Activated CD8-positive, alpha-beta memory T cell treated with anti-CD3 and anti-CD28 coated beads for 36 hours (primary cell): ENCODE results near the gene DMXL2. TPM values are rescaled to one million over a fixed set of nuclear protein-coding genes. Genes with fewer than 3 reads are reported as not detected.
"Not testable (repeated sequence)": the region's sequence is repeated elsewhere in the genome, so short reads cannot be mapped to it uniquely, and the experiment has no call there.

ENCODE experiments used
- CTCF ChIA-PET: fragments of 350-600 bp; sonication (Branson Sonifier 250); formaldehyde crosslinking; loops from one replicate; lab custom pipeline; 2021; ENCODE audit warnings: antibody characterized with exemption; lab: Charles Lee
- POLR2A ChIA-PET: fragments of 350-600 bp; sonication (Branson Sonifier 250); formaldehyde crosslinking; loops from one replicate; lab custom pipeline; 2021; ENCODE audit warnings: antibody characterized with exemption; lab: Charles Lee
- total RNA-seq, 2 experiments: library from RNA; stranded (reverse); gene quantifications; one replicate each; pipeline ENCODE4 v1.2.3, GENCODE V29; 2021

Gene DMXL2
- total RNA-seq, 2 experiments from 2014 or later = 5.2 to 6.3 TPM

DNA sequence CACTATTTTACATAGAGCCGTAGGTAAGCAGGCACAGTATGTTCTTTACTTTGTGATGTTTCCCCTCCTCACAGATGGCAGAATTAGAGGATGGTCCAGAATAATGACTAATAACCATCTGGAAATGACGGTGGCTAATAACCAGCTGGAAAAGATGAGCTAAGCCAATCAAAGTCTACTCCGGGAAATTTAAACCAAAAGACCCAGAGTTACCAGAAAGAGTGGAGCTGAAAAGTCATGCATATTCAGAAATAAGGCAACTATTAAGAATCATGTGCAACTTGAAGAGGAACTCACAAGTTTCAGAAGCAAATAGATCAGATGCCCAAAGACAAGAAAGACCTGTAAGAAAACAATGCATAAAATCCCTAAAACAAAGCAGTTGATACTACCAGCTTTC, 33.6 kb downstream of the DMXL2 start:
- ChIA-PET CTCF (no interaction called here), POLR2A (no interaction called here)

DNA sequence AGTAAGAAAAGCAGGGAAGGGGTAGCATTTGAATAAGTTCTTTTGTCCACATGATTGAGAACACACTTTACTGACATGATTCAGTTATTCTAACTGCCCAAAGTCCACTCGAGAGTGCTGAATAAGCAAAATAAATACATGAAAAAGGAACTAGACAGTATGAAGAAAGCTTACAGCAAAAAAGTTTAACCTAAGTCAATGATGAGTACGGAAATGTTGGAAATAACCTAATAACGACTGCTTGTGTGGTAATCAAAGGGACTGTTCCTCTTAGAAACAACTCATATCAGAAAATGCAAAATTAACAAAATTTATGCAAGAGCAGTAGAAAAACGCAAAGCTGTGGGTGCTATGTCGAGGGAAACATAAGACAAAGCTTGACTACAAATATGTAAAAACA, 36.6 kb downstream of the DMXL2 start:
- ChIA-PET CTCF (no interaction called here), POLR2A (no interaction called here)

GRCh38 chr15:51580982-51581381, 41.6 kb downstream of the DMXL2 start:
- ChIA-PET POLR2A (no interaction called here), CTCF (no interaction called here)

DNA sequence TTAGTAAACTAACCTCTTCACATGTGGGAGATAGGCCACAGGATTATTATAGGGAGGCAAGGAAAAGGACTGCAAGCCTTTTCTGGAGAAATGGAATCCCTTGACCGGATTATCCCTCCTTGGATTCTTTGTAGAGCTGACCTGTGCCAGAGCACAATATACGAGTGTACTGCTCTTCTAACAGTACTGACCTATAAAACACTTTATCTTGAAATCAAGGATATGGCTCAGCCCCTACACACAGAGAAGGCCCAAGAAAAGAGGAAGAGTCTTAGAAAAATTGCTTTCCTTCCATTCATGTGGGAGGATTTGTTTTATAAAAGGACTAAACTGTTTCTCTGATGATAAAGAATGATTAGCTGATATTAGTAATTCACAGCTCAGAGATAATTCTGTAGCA, 42.2 kb downstream of the DMXL2 start:
- ChIA-PET POLR2A (no interaction called here), CTCF (no interaction called here)

DNA sequence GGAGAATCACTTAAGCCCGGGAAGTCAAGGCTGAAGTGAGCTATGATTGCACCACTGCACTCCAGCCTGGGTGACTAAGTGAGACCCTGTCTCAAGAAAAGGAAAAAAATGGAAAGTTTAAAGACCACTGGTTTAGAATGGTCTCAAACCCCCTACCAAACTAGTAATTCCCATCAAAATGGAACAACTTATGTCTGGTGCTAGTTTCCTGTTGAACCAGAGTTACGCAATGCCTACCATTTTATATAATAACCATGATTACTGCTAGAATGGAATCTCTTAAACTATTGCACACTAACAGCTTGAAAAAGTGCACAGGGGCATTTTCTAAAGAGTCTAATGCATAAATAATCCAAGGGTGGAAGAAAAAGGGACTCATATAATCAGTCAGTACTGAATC, 43.6 kb downstream of the DMXL2 start:
- ChIA-PET POLR2A (no interaction called here), CTCF (no interaction called here)

- CTCF ChIA-PET = no interaction called here
- POLR2A ChIA-PET = no interaction called here
These were observed 44.8 kb downstream of the DMXL2 start for GRCh38 chr15:51577636-51578304.

DNA sequence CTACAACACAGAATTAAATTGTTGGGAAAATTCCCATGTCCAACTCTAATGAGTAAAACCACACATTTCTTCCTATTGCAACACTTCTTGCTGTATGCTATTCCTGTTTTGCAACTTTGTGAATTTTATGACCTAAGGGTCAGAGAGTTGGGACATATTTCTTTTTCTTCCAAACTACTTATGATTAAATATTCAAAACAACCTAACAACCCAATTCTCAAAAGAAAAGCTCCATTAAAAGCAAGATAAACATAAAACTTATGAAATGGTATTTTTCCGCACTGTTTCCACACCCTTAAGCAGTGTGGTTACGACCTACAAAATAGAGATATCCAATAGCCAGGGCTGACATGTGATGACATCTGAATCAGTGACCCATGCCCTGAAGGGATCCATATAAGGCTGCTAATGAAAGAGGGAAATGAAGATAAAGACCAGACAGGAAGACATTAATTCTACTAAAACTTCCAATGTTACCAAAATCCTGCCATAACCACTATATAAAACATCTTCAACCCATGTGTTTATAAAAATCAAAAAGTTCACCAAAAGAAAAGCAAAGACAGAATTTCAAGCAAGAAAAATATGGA, 45.6 kb downstream of the DMXL2 start:
- POLR2A ChIA-PET = no interaction called here
- CTCF ChIA-PET = no interaction called here

DNA sequence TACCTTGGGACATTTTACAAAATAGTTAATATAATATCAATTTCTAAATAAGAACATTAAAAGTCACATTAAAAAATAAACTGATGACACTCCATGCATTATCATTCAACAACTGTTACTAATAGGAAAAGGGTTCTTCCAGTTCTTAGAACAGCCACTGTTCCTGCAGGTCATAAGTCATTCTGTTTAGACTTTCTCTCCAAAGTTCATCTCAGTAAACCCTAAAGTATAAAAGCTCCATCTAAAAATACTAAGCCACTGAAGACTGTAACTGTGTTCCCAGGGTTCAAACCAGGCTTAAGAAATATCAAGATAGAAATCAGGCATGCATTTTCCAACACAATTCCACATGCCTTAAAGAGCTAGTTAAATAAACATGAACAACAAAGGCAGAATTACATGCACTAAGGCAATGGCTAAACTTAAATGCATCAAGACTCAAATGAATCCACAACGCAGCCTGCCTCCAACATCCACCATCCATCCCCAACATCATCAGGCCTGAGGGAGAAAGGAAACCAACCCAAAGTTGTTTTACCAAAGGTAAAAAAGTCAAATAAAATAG, 46.2 kb downstream of the DMXL2 start:
- POLR2A ChIA-PET = no interaction called here

DNA sequence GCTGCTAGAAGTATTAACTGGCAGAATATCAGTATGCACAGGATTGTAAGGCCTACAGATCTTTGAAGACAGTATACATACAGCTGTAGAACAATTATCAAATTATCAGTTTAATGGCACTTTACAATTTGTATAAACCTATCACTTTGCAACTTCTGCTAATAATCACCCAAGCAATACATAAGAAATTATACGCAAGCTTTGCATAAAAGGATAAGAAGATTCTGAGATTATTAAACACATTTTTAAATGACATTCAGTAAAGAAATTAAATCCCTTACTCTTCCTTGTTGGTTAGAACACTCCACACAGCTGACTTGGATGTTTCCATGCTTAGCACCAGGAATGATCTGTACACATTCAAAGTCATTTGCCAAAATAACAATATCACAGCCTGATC, 46.8 kb downstream of the DMXL2 start:
- CTCF ChIA-PET = no interaction called here
- POLR2A ChIA-PET = no interaction called here

More for the DNA sequence above, 46.2 kb downstream of the DMXL2 start:
- CTCF ChIA-PET = no interaction called here

GRCh38 chr15:51573352-51573751, 49.2 kb downstream of the DMXL2 start:
- CTCF ChIA-PET = not testable (repeated sequence)

GRCh38 chr15:51568939-51569784, 53.4 kb downstream of the DMXL2 start:
- POLR2A ChIA-PET, CTCF ChIA-PET: not testable (repeated sequence)

More at GRCh38 chr15:51573352-51573751, 49.2 kb downstream of the DMXL2 start:
- POLR2A ChIA-PET = not testable (repeated sequence)

- POLR2A ChIA-PET = no interaction called here
- CTCF ChIA-PET = no interaction called here
These were observed 61.3 kb downstream of the DMXL2 start for GRCh38 chr15:51561271-51561670.

GRCh38 chr15:51558876-51559275, 63.7 kb downstream of the DMXL2 start:
- CTCF ChIA-PET = no interaction called here

GRCh38 chr15:51558411-51558810, 64.2 kb downstream of the DMXL2 start:
- ChIA-PET POLR2A (no interaction called here), CTCF (no interaction called here)

More at GRCh38 chr15:51558876-51559275, 63.7 kb downstream of the DMXL2 start:
- POLR2A ChIA-PET = no interaction called here

GRCh38 chr15:51550841-51551240, 71.7 kb downstream of the DMXL2 start:
- ChIA-PET POLR2A (no interaction called here), CTCF (interaction anchor here (0.9 kb wide), 1 partner anchor 228 kb away, joined by 3 read pairs; no protein-coding TSS in a partner anchor)

GRCh38 chr15:51547656-51548055, 74.9 kb downstream of the DMXL2 start:
- ChIA-PET POLR2A (no interaction called here), CTCF (no interaction called here)

GRCh38 chr15:51536965-51537574, 85.5 kb downstream of the DMXL2 start:
- POLR2A ChIA-PET = no interaction called here
- CTCF ChIA-PET = no interaction called here

- ChIA-PET CTCF (no interaction called here), POLR2A (no interaction called here)
These were observed 88.7 kb downstream of the DMXL2 start for GRCh38 chr15:51533672-51534398.

DNA sequence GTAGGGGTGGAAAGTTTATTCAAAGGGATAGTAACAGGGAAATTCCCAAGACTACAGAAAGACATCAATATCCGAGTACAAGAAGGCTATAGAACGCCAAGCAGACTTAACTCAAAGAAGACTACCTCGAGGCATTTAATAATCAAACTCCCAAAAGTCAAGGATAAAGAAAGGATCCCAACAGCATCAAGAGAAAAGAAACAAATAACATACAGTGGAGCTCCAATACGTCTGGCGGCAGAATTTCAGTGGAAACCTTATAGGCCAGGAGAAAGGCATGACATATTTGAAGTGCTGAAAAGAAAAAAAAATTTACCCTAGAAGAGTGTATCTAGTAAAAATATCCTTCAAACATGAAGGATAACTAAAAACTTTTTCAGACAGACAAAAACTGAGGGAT, 95.6 kb downstream of the DMXL2 start:
- ChIA-PET CTCF (no interaction called here), POLR2A (no interaction called here)
